Neural crest cell (in vitro differentiated cells): ENCODE results near the gene RNF43. TPM values are rescaled to one million over a fixed set of nuclear protein-coding genes. Genes with fewer than 3 reads are reported as not detected.

Experiments used
- DNase-seq: peaks from one replicate; pipeline ENCODE4 v3.0.0; 2021; ENCODE audit warnings: low read depth, mixed read lengths, low spot score
- H3K27ac Mint-ChIP-seq: one replicate; pipeline ENCODE4 v1.8.0; 2021; ENCODE audit warnings: mild to moderate bottlenecking, mixed read lengths; ENCODE audit not compliant: unreplicated experiment
- H3K27me3 Mint-ChIP-seq: 2 replicates; pipeline ENCODE4 v1.8.0; 2021; ENCODE audit warnings: low read depth, mild to moderate bottlenecking, mixed read lengths
- H3K36me3 Mint-ChIP-seq: 2 replicates; pipeline ENCODE4 v1.8.0; 2021; ENCODE audit warnings: low read depth, mild to moderate bottlenecking, mixed read lengths
- H3K4me1 Mint-ChIP-seq: 2 replicates; pipeline ENCODE4 v1.8.0; 2021; ENCODE audit warnings: mixed read lengths
- H3K4me3 Mint-ChIP-seq: one replicate; pipeline ENCODE4 v1.8.0; 2021; ENCODE audit warnings: mild to moderate bottlenecking, mixed read lengths
- H3K9me3 Mint-ChIP-seq: 2 replicates; pipeline ENCODE4 v1.8.0; 2021; ENCODE audit warnings: mixed read lengths
- CTCF ChIP-seq: fragments of 200-600 bp; sonication (generic); conservative IDR thresholded peaks from 2 replicates; pipeline ENCODE4 v1.5.0; 2021; ENCODE audit warnings: antibody characterized with exemption, mild to moderate bottlenecking
- total RNA-seq: library from RNA; stranded (reverse); gene quantifications from 2 replicates; pipeline ENCODE4 v1.2.1, GENCODE V29; 2021

Gene RNF43
- total RNA-seq, 1 donor from 2014 or later = 2.0 TPM

DNA sequence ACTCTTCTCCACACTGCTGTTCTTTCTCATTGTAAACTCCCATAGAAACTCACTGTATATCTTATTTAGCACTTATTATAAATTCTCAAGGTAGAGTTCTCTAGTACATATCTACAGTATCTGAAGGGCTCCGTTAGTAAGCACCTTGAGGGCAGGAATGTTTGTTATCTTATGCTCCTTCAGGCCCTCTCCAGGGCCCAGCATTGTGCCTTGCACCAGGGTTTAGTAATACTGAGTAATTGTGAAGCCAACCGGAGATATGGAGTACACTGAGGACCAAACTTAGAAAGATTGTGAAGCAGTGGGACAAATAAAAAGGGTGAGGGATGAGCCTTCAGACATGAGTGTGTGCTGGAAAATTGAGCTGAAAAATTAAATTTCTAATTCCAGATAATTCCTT is 26.4 kb downstream of the RNF43 start:
- Mint-ChIP-seq H3K4me3 (no peak overlapping the region), H3K27me3 (no peaks in the 10 kb centered on the region), H3K9me3 (no peaks in the 10 kb centered on the region), H3K27ac (no peak overlapping the region), H3K4me1 (peaks cover 14% of the 10 kb centered on the region), H3K36me3 (no peaks in the 10 kb centered on the region)
- no peak for TF ChIP-seq CTCF
- no peak for DNase-seq

- Mint-ChIP-seq H3K27ac (no peak overlapping the region), H3K4me3 (no peak overlapping the region), H3K36me3 (no peaks in the 10 kb centered on the region), H3K4me1 (peaks cover 25% of the 10 kb centered on the region), H3K9me3 (no peaks in the 10 kb centered on the region), H3K27me3 (no peaks in the 10 kb centered on the region)
- no peak for DNase-seq
- TF ChIP-seq CTCF = no peak
These were observed 28.8 kb downstream of the RNF43 start for GRCh38 chr17:58388302-58389190.

DNA sequence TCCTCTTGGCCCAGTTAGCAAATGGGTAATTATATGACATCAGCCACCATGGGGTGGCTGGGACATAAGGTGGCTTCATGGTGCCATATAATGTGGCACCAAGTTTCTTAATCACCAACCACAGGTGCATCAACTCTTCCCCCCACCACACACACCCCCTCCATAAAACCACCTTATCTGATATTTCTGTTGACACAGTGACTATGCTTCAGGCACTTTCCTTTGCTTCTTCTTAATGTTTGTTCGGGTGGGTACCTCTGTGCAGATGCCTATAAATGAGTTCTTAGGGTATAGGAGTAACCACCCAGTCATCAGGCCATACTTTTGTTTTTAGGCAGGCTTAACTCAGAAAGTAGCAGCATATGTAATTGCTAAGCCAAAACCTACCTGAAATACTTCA is 29.5 kb downstream of the RNF43 start:
- no peak for TF ChIP-seq CTCF
- H3K4me3 Mint-ChIP-seq = no peak overlapping the region
- H3K27me3 Mint-ChIP-seq = no peaks in the 10 kb centered on the region
- H3K27ac Mint-ChIP-seq = no peak overlapping the region
- no peak for DNase-seq
- no peaks in the 10 kb centered on the region for H3K36me3 Mint-ChIP-seq
- peaks cover 26% of the 10 kb centered on the region for H3K4me1 Mint-ChIP-seq
- H3K9me3 Mint-ChIP-seq = no peaks in the 10 kb centered on the region

DNA sequence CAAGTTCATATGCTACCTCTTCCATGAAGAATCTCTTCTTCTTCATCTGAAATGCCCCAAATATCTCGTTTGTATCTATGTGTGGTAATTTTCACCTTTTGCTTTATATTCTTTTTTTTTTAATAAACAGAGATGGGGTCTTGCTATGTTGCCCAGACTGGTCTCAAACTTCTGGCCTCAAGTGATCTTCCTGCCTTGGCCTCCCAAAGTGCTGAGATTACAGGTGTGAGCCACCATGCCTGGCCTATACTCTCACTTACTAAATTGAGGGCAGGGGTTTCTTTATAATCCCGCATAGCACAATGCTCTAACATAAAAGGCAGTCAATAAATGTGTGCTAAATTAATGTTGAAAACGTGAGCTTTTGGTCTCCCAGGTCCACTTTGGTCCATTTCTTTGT is 30.6 kb downstream of the RNF43 start:
- no peak for DNase-seq
- Mint-ChIP-seq H3K9me3 (no peaks in the 10 kb centered on the region), H3K4me1 (peaks cover 35% of the 10 kb centered on the region), H3K4me3 (no peak overlapping the region), H3K36me3 (no peaks in the 10 kb centered on the region), H3K27ac (no peak overlapping the region), H3K27me3 (no peaks in the 10 kb centered on the region)
- no peak for TF ChIP-seq CTCF

- no peak overlapping the region for H3K4me3 Mint-ChIP-seq
- H3K27ac Mint-ChIP-seq = no peak overlapping the region
- H3K4me1 Mint-ChIP-seq = peaks cover 39% of the 10 kb centered on the region
- no peak for DNase-seq
- no peak for TF ChIP-seq CTCF
- no peaks in the 10 kb centered on the region for H3K36me3 Mint-ChIP-seq
- H3K27me3 Mint-ChIP-seq = no peaks in the 10 kb centered on the region
- no peaks in the 10 kb centered on the region for H3K9me3 Mint-ChIP-seq
These were observed 31.9 kb downstream of the RNF43 start for GRCh38 chr17:58385359-58385899.
